GM12878 (cell line): ENCODE measurements around the gene TUBAL3. TPM values are rescaled to one million over a fixed set of nuclear protein-coding genes. Genes with fewer than 3 reads are reported as not detected.

Experiments
- ATAC-seq: fragments of 200-7000 bp; cut with Tn5 transposase; 3 replicates; pipeline ENCODE4 v1.9.1; 2020; ENCODE audit warnings: mild to moderate bottlenecking, moderate library complexity
- BruUV-seq: library from RNA; stranded (reverse); fragments of 400-500 nt; replicated peaks from 2 replicates; lab custom pipeline; 2021; lab: Mats Ljungman, UMichigan
- CTCF ChIA-PET: fragments of 300-600 bp; sonication (Branson Sonifier 250); formaldehyde crosslinking; extraction: SDS; loops from one replicate; lab custom pipeline; 2021; ENCODE audit warnings: inconsistent platforms; lab: Yijun Ruan, JAX
- POLR2A ChIA-PET: fragments of 350-600 bp; formaldehyde crosslinking; extraction: SDS; loops from one replicate; lab custom pipeline; 2021; ENCODE audit warnings: inconsistent platforms; lab: Charles Lee
- RAD21 ChIA-PET: fragments of 300-600 bp; sonication (Branson Sonifier 250); formaldehyde crosslinking; loops from one replicate; lab custom pipeline; 2023; ENCODE audit warnings: antibody characterized with exemption; ENCODE audit not compliant: unreplicated experiment; lab: Charles Lee
- SMC1A ChIA-PET: fragments of 300-600 bp; sonication (Branson Sonifier 250); formaldehyde crosslinking; loops from one replicate; lab custom pipeline; 2023; ENCODE audit not compliant: unreplicated experiment, uncharacterized antibody; lab: Charles Lee
- DNase-seq: peaks from one replicate; pipeline ENCODE4 v3.0.0-alpha.2; 2011; ENCODE audit warnings: low read depth, low spot score
- FAIRE-seq: peaks from 3 replicates; lab custom pipeline; 2011; peaks lifted over from hg19 to GRCh38; lab: Jason Lieb, UNC
- H2AFZ ChIP-seq: 2 replicates; pipeline ENCODE4 v1.6.0; 2011; ENCODE audit warnings: low read depth, low read length, control low read depth; ENCODE audit not compliant: control insufficient read depth
- H3K27ac ChIP-seq: 2 replicates; pipeline ENCODE4 v1.5.1; 2011; ENCODE audit warnings: control low read depth; ENCODE audit not compliant: control insufficient read depth, insufficient read depth
- H3K27me3 ChIP-seq, 2 experiments: replicated peaks in 1 of 2; 2 replicates each; pipeline versions ENCODE4 v1.6.0 to v1.6.1; 2011; ENCODE audit warnings: low read length in 1 of 2; ENCODE audit not compliant: control insufficient read depth in 2 of 2, insufficient read depth in 2 of 2
- H3K36me3 ChIP-seq, 2 experiments: 2 replicates each; pipeline ENCODE4 v1.5.1; 2011; ENCODE audit warnings: low read length in 1 of 2; ENCODE audit not compliant: control insufficient read depth in 2 of 2, insufficient read depth in 2 of 2
- H3K4me1 ChIP-seq: 2 replicates; pipeline ENCODE4 v1.6.1; 2011; ENCODE audit warnings: mild to moderate bottlenecking, low read length, moderate library complexity, mixed read lengths; ENCODE audit not compliant: control insufficient read depth, insufficient read depth
- H3K4me2 ChIP-seq: 2 replicates; pipeline ENCODE4 v1.6.0; 2011; ENCODE audit warnings: control low read depth; ENCODE audit not compliant: control insufficient read depth, insufficient read depth
- H3K4me3 ChIP-seq: fragments of 200-600 bp; sonication (generic); 2 replicates; pipeline ENCODE4 v1.5.1; 2016
- H3K79me2 ChIP-seq: 2 replicates; pipeline ENCODE4 v1.6.0; 2011; ENCODE audit warnings: low read length; ENCODE audit not compliant: control insufficient read depth, insufficient read depth
- H3K9ac ChIP-seq: 2 replicates; pipeline ENCODE4 v1.8.0; 2011; ENCODE audit warnings: low read length, control low read depth, mixed read lengths; ENCODE audit not compliant: control insufficient read depth, insufficient read depth
- H3K9me3 ChIP-seq: replicated peaks from 3 replicates; pipeline ENCODE4 v1.5.1; 2011; ENCODE audit warnings: mild to moderate bottlenecking, low read length; ENCODE audit not compliant: control insufficient read depth, insufficient read depth
- H4K20me1 ChIP-seq: 2 replicates; pipeline ENCODE4 v1.6.0; 2011; ENCODE audit not compliant: control insufficient read depth, insufficient read depth
- ATF7 ChIP-seq: fragments of 450-650 bp; IDR thresholded peaks from 2 replicates; pipeline ENCODE4 v1.6.1; 2016; ENCODE audit warnings: low read depth, mild to moderate bottlenecking
- CBFB ChIP-seq: IDR thresholded peaks from 2 replicates; pipeline ENCODE4 v1.6.1; 2016; ENCODE audit warnings: antibody characterized with exemption, low read depth
- CHD4 ChIP-seq: fragments of 200-600 bp; sonication (generic); IDR thresholded peaks from 2 replicates; pipeline ENCODE4 v1.6.1; 2016; ENCODE audit warnings: mild to moderate bottlenecking
- FOXM1 ChIP-seq: IDR thresholded peaks from 2 replicates; pipeline ENCODE4 v1.6.1; 2012; ENCODE audit warnings: low read depth, mild to moderate bottlenecking, inconsistent platforms, low read length, moderate library complexity
- NFIC ChIP-seq: IDR thresholded peaks from 2 replicates; pipeline ENCODE4 v1.6.1; 2012; ENCODE audit warnings: low read depth, mild to moderate bottlenecking, inconsistent platforms, low read length, moderate library complexity
- NR2C2 ChIP-seq: IDR thresholded peaks from 2 replicates; pipeline ENCODE4 v1.6.1; 2011; ENCODE audit warnings: borderline replicate concordance, low read depth; ENCODE audit not compliant: control insufficient read depth, insufficient read length
- RAD21 ChIP-seq: IDR thresholded peaks from 2 replicates; pipeline ENCODE4 v1.6.1; 2011; ENCODE audit warnings: mild to moderate bottlenecking, low read depth, low read length, moderate library complexity; ENCODE audit not compliant: insufficient read depth
- RB1 ChIP-seq: fragments of 450-650 bp; formaldehyde crosslinking; IDR thresholded peaks from 2 replicates; pipeline ENCODE4 v1.6.1; 2017; ENCODE audit warnings: mild to moderate bottlenecking, borderline replicate concordance
- RCOR1 ChIP-seq: conservative IDR thresholded peaks from 2 replicates; pipeline ENCODE4 v1.6.1; 2012; ENCODE audit warnings: low read depth, low read length, improper control_type of control experiment
- STAT3 ChIP-seq: IDR thresholded peaks from 2 replicates; pipeline ENCODE4 v1.6.1; 2011; ENCODE audit warnings: low read depth, low read length, improper control_type of control experiment
- ZNF24 ChIP-seq: fragments of 450-650 bp; IDR thresholded peaks from 2 replicates; pipeline ENCODE4 v1.6.1; 2017; ENCODE audit warnings: antibody characterized with exemption, mild to moderate bottlenecking
- WGBS: methylation state at CpG from one replicate; pipeline ENCODE4 v1.1.6; 2016; ENCODE audit warnings: low lambda C conversion rate; ENCODE audit not compliant: insufficient replicate concordance, insufficient coverage; ENCODE audit errors: missing lambda C conversion rate; 5-methylcytosine and 5-hydroxymethylcytosine counted together
- in situ Hi-C: fragments of 300-500 bp; cut with MboI; formaldehyde crosslinking; loops from 9 replicates; pipeline ENCODE4 v1.14.3; 2018; ENCODE audit warnings: mixed read lengths
- intact Hi-C: fragments of 100-400 bp; cut with micrococcal nuclease; formaldehyde crosslinking; loops from one replicate; pipeline ENCODE4 v1.14.2; 2022; ENCODE audit not compliant: unreplicated experiment
- polyA plus RNA-seq, 11 experiments: library from polyadenylated mRNA; depleted of rRNA in 4 of 11; unstranded in 6 of 11; stranded (reverse) in 5 of 11; fragments of >200 nt; fragmentation: Nextera tagmentation in 4 of 11; fragmentation: Illumina TruSeq in 1 of 11; extraction: Ambion mirVana in 4 of 11; extraction: Trizol in 1 of 11; gene quantifications; 1 replicate in 1 of 11; 2 replicates in 10 of 11; pipeline versions ENCODE4 v1.2.1 to v1.2.3, GENCODE V29; 2011 to 2016; ENCODE audit warnings: inconsistent platforms in 2 of 11, missing spikeins in 2 of 11, low read depth in 1 of 11
- total RNA-seq, 4 experiments: library from RNA; depleted of rRNA in 3 of 4; stranded (reverse); fragments of >200 nt in 3 of 4; fragmentation: Illumina TruSeq in 1 of 4; extraction: Trizol in 1 of 4; gene quantifications; 2 replicates each; pipeline versions ENCODE4 v1.2.1 to v1.2.3, GENCODE V29; 2013 to 2021
- TF ChIP-seq, protein P1 (sequence below): IDR thresholded peaks from 2 replicates; pipeline ENCODE4 v1.6.1; 2011; ENCODE audit warnings: borderline replicate concordance, low read depth, mild to moderate bottlenecking, moderate library complexity, mixed read lengths, low read length; ENCODE audit not compliant: insufficient read depth; ENCODE audit errors: extremely low read length
- TF ChIP-seq, protein P2 (sequence below): IDR thresholded peaks from 2 replicates; pipeline ENCODE4 v1.6.1; 2011; ENCODE audit warnings: borderline replicate concordance, low read depth, mild to moderate bottlenecking, moderate library complexity, low read length; ENCODE audit not compliant: insufficient read depth, poor library complexity, severe bottlenecking

The TUBAL3 gene
- total and polyA plus RNA-seq, 10 of the 15 experiments (the other 5 are each of a cell fraction or from before 2014, with no cell fraction given) = 0.03 to 0.06 TPM; not detected in 8

GRCh38 chr10:5399332-5399731 lies 5.3 kb downstream of the TUBAL3 start:
- ATAC-seq (no peak), FAIRE-seq (no peak), DNase-seq (no peak)
- Histone ChIP-seq H3K9me3 (no peaks in the 10 kb centered on the region), H3K4me2 (no peak overlapping the region), H3K27me3 (peaks cover 0 to 5% of the 10 kb centered on the region in 2 experiments; a peak in 2 of 4 replicates), H3K9ac (no peak overlapping the region), H3K36me3 (no peaks in the 10 kb centered on the region), H3K4me1 (no peaks in the 10 kb centered on the region), H3K79me2 (no peaks in the 10 kb centered on the region), H2AFZ (no peak overlapping the region), H4K20me1 (no peaks in the 10 kb centered on the region), H3K27ac (no peak overlapping the region), H3K4me3 (no peak overlapping the region)
- intact Hi-C loops (no loop called here), in situ Hi-C loops (no loop called here)
- TF ChIP-seq ATF7 (no peak), STAT3 (no peak), FOXM1 (no peak), NFIC (no peak), NR2C2 (no peak), ZNF24 (no peak), CBFB (no peak), RCOR1 (no peak), RB1 (no peak), CHD4 (no peak), RAD21 (no peak)
- TF ChIP-seq, protein P1, sequence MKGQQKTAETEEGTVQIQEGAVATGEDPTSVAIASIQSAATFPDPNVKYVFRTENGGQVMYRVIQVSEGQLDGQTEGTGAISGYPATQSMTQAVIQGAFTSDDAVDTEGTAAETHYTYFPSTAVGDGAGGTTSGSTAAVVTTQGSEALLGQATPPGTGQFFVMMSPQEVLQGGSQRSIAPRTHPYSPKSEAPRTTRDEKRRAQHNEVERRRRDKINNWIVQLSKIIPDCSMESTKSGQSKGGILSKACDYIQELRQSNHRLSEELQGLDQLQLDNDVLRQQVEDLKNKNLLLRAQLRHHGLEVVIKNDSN = no peak
- TF ChIP-seq, protein P2, sequence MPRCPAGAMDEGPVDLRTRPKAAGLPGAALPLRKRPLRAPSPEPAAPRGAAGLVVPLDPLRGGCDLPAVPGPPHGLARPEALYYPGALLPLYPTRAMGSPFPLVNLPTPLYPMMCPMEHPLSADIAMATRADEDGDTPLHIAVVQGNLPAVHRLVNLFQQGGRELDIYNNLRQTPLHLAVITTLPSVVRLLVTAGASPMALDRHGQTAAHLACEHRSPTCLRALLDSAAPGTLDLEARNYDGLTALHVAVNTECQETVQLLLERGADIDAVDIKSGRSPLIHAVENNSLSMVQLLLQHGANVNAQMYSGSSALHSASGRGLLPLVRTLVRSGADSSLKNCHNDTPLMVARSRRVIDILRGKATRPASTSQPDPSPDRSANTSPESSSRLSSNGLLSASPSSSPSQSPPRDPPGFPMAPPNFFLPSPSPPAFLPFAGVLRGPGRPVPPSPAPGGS = no peak
- SMC1A ChIA-PET = no interaction called here
- BruUV-seq = no TSS peak
- CTCF ChIA-PET = interaction anchor here (0.6 to 0.7 kb wide), 3 partner anchors 15 to 550 kb away, joined by 3 to 4 read pairs (median 3); no protein-coding TSS in a partner anchor
- WGBS = 40% methylated on average over 6 of the region's 6 CpGs
- POLR2A ChIA-PET = no interaction called here
- RAD21 ChIA-PET = no interaction called here
